Fibroblast of lung (primary cell): ENCODE measurements around the gene KRTAP19-8. TPM values are rescaled to one million over a fixed set of nuclear protein-coding genes. Genes with fewer than 3 reads are reported as not detected.

ENCODE experiments used
- DNase-seq, 2 donors: peaks; one replicate each; pipeline versions ENCODE4 v3.0.0 to v3.0.0-alpha.2; 2010; ENCODE audit warnings: low read depth in 2 of 2
- H2AFZ ChIP-seq: 2 replicates; pipeline ENCODE4 v1.5.1; 2012; ENCODE audit warnings: low read length, control low read depth, inconsistent platforms
- H3K27ac ChIP-seq: 2 replicates; pipeline ENCODE4 v1.5.1; 2011; ENCODE audit warnings: low read length, control low read depth; ENCODE audit not compliant: insufficient read depth
- H3K27me3 ChIP-seq: 2 replicates; pipeline ENCODE4 v1.5.1; 2011; ENCODE audit warnings: mild to moderate bottlenecking, low read length; ENCODE audit not compliant: control insufficient read depth, insufficient read depth
- H3K36me3 ChIP-seq: 2 replicates; pipeline ENCODE4 v1.5.1; 2011; ENCODE audit warnings: low read length; ENCODE audit not compliant: control insufficient read depth, insufficient read depth
- H3K4me1 ChIP-seq: 2 replicates; pipeline ENCODE4 v1.5.1; 2011; ENCODE audit warnings: low read length; ENCODE audit not compliant: control insufficient read depth, insufficient read depth; ENCODE audit errors: extremely low read depth
- H3K4me2 ChIP-seq: 2 replicates; pipeline ENCODE4 v1.5.1; 2011; ENCODE audit warnings: low read length, control low read depth; ENCODE audit not compliant: insufficient read depth; ENCODE audit errors: extremely low read depth
- H3K4me3 ChIP-seq, 4 experiments: fragments of 200-600 bp in 1 of 4; sonication (generic) in 1 of 4; replicated peaks in 1 of 4; 2 replicates each; pipeline ENCODE4 v1.5.1; 2011 to 2016; ENCODE audit warnings: low read length in 4 of 4, low read depth in 3 of 4, mild to moderate bottlenecking in 3 of 4, control low read depth in 2 of 4, inconsistent platforms in 1 of 4, mixed read lengths in 1 of 4; ENCODE audit not compliant: insufficient read depth in 1 of 4; ENCODE audit errors: control extremely low read depth in 1 of 4
- H3K79me2 ChIP-seq: 2 replicates; pipeline ENCODE4 v1.5.1; 2012; ENCODE audit warnings: mild to moderate bottlenecking, low read length, inconsistent platforms; ENCODE audit not compliant: control insufficient read depth, insufficient read depth
- H3K9ac ChIP-seq: 2 replicates; pipeline ENCODE4 v1.5.1; 2011; ENCODE audit warnings: mild to moderate bottlenecking, low read length, control low read depth; ENCODE audit not compliant: insufficient read depth
- H3K9me3 ChIP-seq: 2 replicates; pipeline ENCODE4 v1.5.1; 2012; ENCODE audit warnings: low read depth, low read length; ENCODE audit not compliant: control insufficient read depth, insufficient read depth
- H4K20me1 ChIP-seq: 2 replicates; pipeline ENCODE4 v1.5.1; 2011; ENCODE audit warnings: low read length; ENCODE audit not compliant: control insufficient read depth, insufficient read depth; ENCODE audit errors: extremely low read depth
- CTCF ChIP-seq, 2 donors: IDR thresholded peaks in 1 of 2; conservative IDR thresholded peaks in 1 of 2; 1 replicate in 1 of 2; 2 replicates in 1 of 2; pipeline ENCODE4 v1.5.1; 2011 to 2012; ENCODE audit warnings: low read length in 2 of 2, control low read depth in 1 of 2, inconsistent platforms in 1 of 2, low read depth in 1 of 2, mild to moderate bottlenecking in 1 of 2
- EZH2 ChIP-seq: IDR thresholded peaks from 2 replicates; pipeline ENCODE4 v1.5.1; 2012; ENCODE audit warnings: low read length, control low read depth, mild to moderate bottlenecking; ENCODE audit errors: missing control alignments
- polyA plus RNA-seq, 2 donors: library from polyadenylated mRNA; depleted of rRNA in 1 of 2; stranded (reverse) in 1 of 2; unstranded in 1 of 2; fragments of >200 nt; gene quantifications; 2 replicates each; pipeline ENCODE4 v1.2.1, GENCODE V29; 2011 to 2012; ENCODE audit warnings: missing spikeins in 1 of 2
- total RNA-seq: library from RNA; depleted of rRNA; stranded (reverse); fragments of >200 nt; gene quantifications from 2 replicates; pipeline ENCODE4 v1.2.1, GENCODE V29; 2014

Gene KRTAP19-8
- total and polyA plus RNA-seq, 2 donors (not counting 1 experiment from before 2014, with no cell fraction given), result not detected

GRCh38 chr21:31072533-31072932 lies 34.3 kb upstream of the KRTAP19-8 start:
- H3K79me2 ChIP-seq, result no peaks in the 10 kb centered on the region
- no peak overlapping the region for H3K4me2 ChIP-seq
- H3K36me3 ChIP-seq, result no peaks in the 10 kb centered on the region
- H3K27me3 ChIP-seq, result no peaks in the 10 kb centered on the region
- H3K4me1 ChIP-seq, result no peaks in the 10 kb centered on the region
- H4K20me1 ChIP-seq, result no peaks in the 10 kb centered on the region
- no peak overlapping the region for H3K9ac ChIP-seq
- TF ChIP-seq EZH2 (no peak), CTCF (conservative IDR thresholded peaks at IDR 0.05 in 1 of 2, IDR thresholded peaks at IDR 0.05 in 1 of 2; ENCODE audit: low read depth in 1 of 2, low read length in 2 of 2) (no peak)
- no peak overlapping the region for H2AFZ ChIP-seq
- DNase-seq, result no peak
- no peaks in the 10 kb centered on the region for H3K9me3 ChIP-seq
- H3K27ac ChIP-seq, result no peak overlapping the region
- no peak overlapping the region for H3K4me3 ChIP-seq

- H3K4me2 ChIP-seq, result no peak overlapping the region
- H3K27ac ChIP-seq, result no peak overlapping the region
- DNase-seq, result no peak
- H3K9ac ChIP-seq, result no peak overlapping the region
- H3K9me3 ChIP-seq, result no peaks in the 10 kb centered on the region
- H3K36me3 ChIP-seq, result no peaks in the 10 kb centered on the region
- H3K4me3 ChIP-seq, result no peak overlapping the region
- no peaks in the 10 kb centered on the region for H4K20me1 ChIP-seq
- TF ChIP-seq CTCF (conservative IDR thresholded peaks at IDR 0.05 in 1 of 2, IDR thresholded peaks at IDR 0.05 in 1 of 2; ENCODE audit: low read depth in 1 of 2, low read length in 2 of 2), result no peak
- no peak for TF ChIP-seq EZH2
- H3K79me2 ChIP-seq, result no peaks in the 10 kb centered on the region
- no peaks in the 10 kb centered on the region for H3K4me1 ChIP-seq
- H2AFZ ChIP-seq, result no peak overlapping the region
- no peaks in the 10 kb centered on the region for H3K27me3 ChIP-seq
Observed at GRCh38 chr21:31064803-31065202, 26.5 kb upstream of the KRTAP19-8 start.

- no peaks in the 10 kb centered on the region for H3K9me3 ChIP-seq
- H3K27me3 ChIP-seq, result no peaks in the 10 kb centered on the region
- H4K20me1 ChIP-seq, result no peaks in the 10 kb centered on the region
- no peaks in the 10 kb centered on the region for H3K36me3 ChIP-seq
- no peak for DNase-seq
- H3K27ac ChIP-seq, result no peak overlapping the region
- H3K4me2 ChIP-seq, result no peak overlapping the region
- no peak overlapping the region for H2AFZ ChIP-seq
- no peaks in the 10 kb centered on the region for H3K4me1 ChIP-seq
- H3K4me3 ChIP-seq, result no peak overlapping the region
- no peaks in the 10 kb centered on the region for H3K79me2 ChIP-seq
- TF ChIP-seq CTCF (conservative IDR thresholded peaks at IDR 0.05 in 1 of 2, IDR thresholded peaks at IDR 0.05 in 1 of 2; ENCODE audit: low read depth in 1 of 2, low read length in 2 of 2) (no peak), EZH2 (no peak)
- no peak overlapping the region for H3K9ac ChIP-seq
Observed at GRCh38 chr21:31052489-31053142, 14.3 kb upstream of the KRTAP19-8 start.
